Type B pancreatic cell (in vitro differentiated cells): ENCODE data around the gene ADAMTSL3. TPM values are rescaled to one million over a fixed set of nuclear protein-coding genes. Genes with fewer than 3 reads are reported as not detected.
A peak's percentile ranks its signal among the peaks of the same experiment; 100 is the strongest.
"Not testable (repeated sequence)": the region's sequence is repeated elsewhere in the genome, so short reads cannot be mapped to it uniquely, and the experiment has no call there.

ENCODE experiments used
- DNase-seq: peaks from one replicate; pipeline ENCODE4 v3.0.0; 2021; ENCODE audit warnings: mixed read lengths; ENCODE audit not compliant: unreplicated experiment; ENCODE audit errors: extremely low spot score
- H3K27ac Mint-ChIP-seq: 2 replicates; pipeline ENCODE4 v1.8.0; 2021; ENCODE audit warnings: mild to moderate bottlenecking, mixed read lengths
- H3K27me3 Mint-ChIP-seq: 2 replicates; pipeline ENCODE4 v1.8.0; 2021; ENCODE audit warnings: mixed read lengths
- H3K36me3 Mint-ChIP-seq: 2 replicates; pipeline ENCODE4 v1.8.0; 2021; ENCODE audit warnings: mixed read lengths
- H3K4me1 Mint-ChIP-seq: one replicate; pipeline ENCODE4 v1.8.0; 2021; ENCODE audit warnings: mixed read lengths; ENCODE audit not compliant: unreplicated experiment
- H3K4me3 Mint-ChIP-seq: 2 replicates; pipeline ENCODE4 v1.8.0; 2021; ENCODE audit warnings: mild to moderate bottlenecking, mixed read lengths
- H3K9me3 Mint-ChIP-seq: 2 replicates; pipeline ENCODE4 v1.8.0; 2021; ENCODE audit warnings: mixed read lengths
- CTCF ChIP-seq: fragments of 200-600 bp; sonication (generic); conservative IDR thresholded peaks from 2 replicates; pipeline ENCODE4 v1.5.0; 2021; ENCODE audit warnings: antibody characterized with exemption, mild to moderate bottlenecking
- total RNA-seq: library from RNA; stranded (reverse); gene quantifications from 2 replicates; pipeline ENCODE4 v1.2.1, GENCODE V29; 2021; ENCODE audit warnings: low replicate concordance

Gene ADAMTSL3
- total RNA-seq, 1 donor from 2014 or later = 1.9 TPM

- no peak for TF ChIP-seq CTCF
- Mint-ChIP-seq H3K27me3 (peaks cover 31% of the 10 kb centered on the region), H3K9me3 (no peaks in the 10 kb centered on the region), H3K27ac (no peak overlapping the region), H3K4me1 (no peaks in the 10 kb centered on the region), H3K36me3 (no peaks in the 10 kb centered on the region), H3K4me3 (no peak overlapping the region)
- DNase-seq = no peak
Measured at GRCh38 chr15:84033793-84034553, 380.1 kb downstream of the ADAMTSL3 start.

GRCh38 chr15:84034578-84035398, 380.9 kb downstream of the ADAMTSL3 start:
- TF ChIP-seq CTCF = peak; percentile 54
- no peak for DNase-seq
- H3K4me3 Mint-ChIP-seq = no peak overlapping the region
- no peaks in the 10 kb centered on the region for H3K9me3 Mint-ChIP-seq
- H3K27ac Mint-ChIP-seq = no peak overlapping the region
- peaks cover 30% of the 10 kb centered on the region for H3K27me3 Mint-ChIP-seq
- no peaks in the 10 kb centered on the region for H3K36me3 Mint-ChIP-seq
- H3K4me1 Mint-ChIP-seq = no peaks in the 10 kb centered on the region

GRCh38 chr15:84035399-84035766, 381.5 kb downstream of the ADAMTSL3 start:
- Mint-ChIP-seq H3K4me3 (no peak overlapping the region), H3K9me3 (no peaks in the 10 kb centered on the region), H3K4me1 (no peaks in the 10 kb centered on the region), H3K27ac (no peak overlapping the region), H3K27me3 (peaks cover 25% of the 10 kb centered on the region), H3K36me3 (no peaks in the 10 kb centered on the region)
- peak; percentile 73 for TF ChIP-seq CTCF
- DNase-seq = no peak

- Mint-ChIP-seq H3K4me3 (no peak overlapping the region), H3K27ac (no peak overlapping the region), H3K9me3 (no peaks in the 10 kb centered on the region), H3K36me3 (no peaks in the 10 kb centered on the region), H3K27me3 (peaks cover 22% of the 10 kb centered on the region), H3K4me1 (no peaks in the 10 kb centered on the region)
- no peak for DNase-seq
- no peak for TF ChIP-seq CTCF
Measured at GRCh38 chr15:84037301-84037700, 383.4 kb downstream of the ADAMTSL3 start.

GRCh38 chr15:84042434-84043056, 388.6 kb downstream of the ADAMTSL3 start:
- DNase-seq, H3K4me1 Mint-ChIP-seq, H3K36me3 Mint-ChIP-seq, H3K9me3 Mint-ChIP-seq, H3K27ac Mint-ChIP-seq: not testable (repeated sequence)
- peaks cover 12% of the 10 kb centered on the region for H3K27me3 Mint-ChIP-seq
- peak overlapping the region; percentile 76 for H3K4me3 Mint-ChIP-seq
